IMR-90 (cell line): ENCODE data around the gene IL17A. TPM values are rescaled to one million over a fixed set of nuclear protein-coding genes. Genes with fewer than 3 reads are reported as not detected.

Experiments
- ATAC-seq: fragments of 200-7000 bp; cut with Tn5 transposase; 2 replicates; pipeline ENCODE4 v1.9.1; 2020; ENCODE audit warnings: low read depth, mild to moderate bottlenecking, moderate library complexity
- BruUV-seq: library from RNA; stranded (reverse); fragments of 400-500 nt; replicated peaks from 2 replicates; lab custom pipeline; 2021; lab: Mats Ljungman, UMichigan
- CTCF ChIA-PET: fragments of 300-600 bp; formaldehyde crosslinking; extraction: SDS; loops from one replicate; lab custom pipeline; 2021; ENCODE audit warnings: antibody characterized with exemption; lab: Yijun Ruan, JAX
- POLR2A ChIA-PET: fragments of 300-600 bp; sonication (Branson Sonifier 250); formaldehyde crosslinking; loops from one replicate; lab custom pipeline; 2022; ENCODE audit warnings: antibody characterized with exemption; ENCODE audit not compliant: unreplicated experiment; lab: Charles Lee
- DNase-seq: peaks from one replicate; pipeline ENCODE4 v3.0.0; 2013
- H2AFZ ChIP-seq: replicated peaks from 2 replicates; pipeline ENCODE3; 2013; ENCODE audit warnings: low read length, mild to moderate bottlenecking; ENCODE audit not compliant: poor library complexity
- H2AK5ac ChIP-seq: 2 replicates; pipeline ENCODE4 v1.6.1; 2013; ENCODE audit warnings: low read depth, low read length, inconsistent platforms
- H2AK9ac ChIP-seq: replicated peaks from 2 replicates; pipeline ENCODE3; 2013; ENCODE audit warnings: mild to moderate bottlenecking, low read depth, low read length, moderate library complexity; ENCODE audit not compliant: poor library complexity
- H2BK120ac ChIP-seq: 2 replicates; pipeline ENCODE4 v1.6.1; 2013; ENCODE audit warnings: low read depth, low read length, inconsistent platforms
- H2BK15ac ChIP-seq: 3 replicates; pipeline ENCODE4 v1.6.1; 2013; ENCODE audit warnings: low read depth, low read length, inconsistent platforms
- H2BK20ac ChIP-seq: 2 replicates; pipeline ENCODE4 v1.6.1; 2013; ENCODE audit warnings: low read depth, mild to moderate bottlenecking, inconsistent platforms, low read length, moderate library complexity
- H2BK5ac ChIP-seq: 2 replicates; pipeline ENCODE4 v1.6.1; 2013; ENCODE audit warnings: mild to moderate bottlenecking, low read depth, low read length, inconsistent platforms; ENCODE audit not compliant: poor library complexity, severe bottlenecking
- H3K14ac ChIP-seq: replicated peaks from 2 replicates; pipeline ENCODE4 v1.6.1; 2013; ENCODE audit warnings: low read depth, low read length, inconsistent platforms
- H3K18ac ChIP-seq: 2 replicates; pipeline ENCODE4 v1.6.1; 2013; ENCODE audit warnings: low read depth, low read length, control low read depth
- H3K23ac ChIP-seq: 2 replicates; pipeline ENCODE4 v1.6.1; 2013; ENCODE audit warnings: low read depth, low read length, inconsistent platforms
- H3K27ac ChIP-seq: 2 replicates; pipeline ENCODE4 v1.5.1; 2013; ENCODE audit warnings: mild to moderate bottlenecking, control low read depth, low read length; ENCODE audit not compliant: insufficient read depth
- H3K27me3 ChIP-seq: 2 replicates; pipeline ENCODE4 v1.6.1; 2013; ENCODE audit warnings: low read length; ENCODE audit not compliant: control insufficient read depth, insufficient read depth
- H3K36me3 ChIP-seq: 2 replicates; pipeline ENCODE4 v1.6.1; 2013; ENCODE audit warnings: low read length, mixed read lengths; ENCODE audit not compliant: control insufficient read depth, insufficient read depth
- H3K4ac ChIP-seq: 2 replicates; pipeline ENCODE4 v1.6.1; 2013; ENCODE audit warnings: low read depth, low read length, inconsistent platforms
- H3K4me1 ChIP-seq: 2 replicates; pipeline ENCODE4 v1.6.1; 2013; ENCODE audit warnings: low read length, mixed read lengths; ENCODE audit not compliant: control insufficient read depth, insufficient read depth
- H3K4me2 ChIP-seq: 2 replicates; pipeline ENCODE4 v1.6.1; 2013; ENCODE audit warnings: low read depth, mild to moderate bottlenecking, control low read depth, low read length, moderate library complexity
- H3K4me3 ChIP-seq: 2 replicates; pipeline ENCODE4 v1.5.1; 2013; ENCODE audit warnings: low read depth, mild to moderate bottlenecking, control low read depth, low read length, moderate library complexity; ENCODE audit not compliant: insufficient read depth
- H3K56ac ChIP-seq: 2 replicates; pipeline ENCODE4 v1.6.1; 2013; ENCODE audit warnings: low read length, inconsistent platforms; ENCODE audit not compliant: insufficient read depth; ENCODE audit errors: extremely low read depth
- H3K79me1 ChIP-seq, 2 experiments: 2 replicates each; pipeline ENCODE4 v1.6.1; 2013; ENCODE audit warnings: low read length in 2 of 2, inconsistent platforms in 1 of 2, low read depth in 1 of 2
- H3K9ac ChIP-seq: 2 replicates; pipeline ENCODE4 v1.6.1; 2013; ENCODE audit warnings: low read depth, low read length, control low read depth
- H3K9me1 ChIP-seq: 2 replicates; pipeline ENCODE4 v1.6.1; 2013; ENCODE audit warnings: low read length, inconsistent platforms; ENCODE audit not compliant: insufficient read depth
- H3K9me3 ChIP-seq: 2 replicates; pipeline ENCODE4 v1.6.1; 2013; ENCODE audit warnings: low read length; ENCODE audit not compliant: control insufficient read depth, insufficient read depth
- H4K20me1 ChIP-seq: 2 replicates; pipeline ENCODE4 v1.6.1; 2013; ENCODE audit warnings: low read length, inconsistent platforms; ENCODE audit not compliant: insufficient read depth
- H4K5ac ChIP-seq: 2 replicates; pipeline ENCODE4 v1.6.1; 2013; ENCODE audit warnings: mild to moderate bottlenecking, low read depth, low read length, control low read depth
- H4K8ac ChIP-seq, 2 experiments: 2 replicates each; pipeline ENCODE4 v1.6.1; 2013; ENCODE audit warnings: low read depth in 2 of 2, low read length in 2 of 2, control low read depth in 1 of 2, inconsistent platforms in 1 of 2
- H4K91ac ChIP-seq: 2 replicates; pipeline ENCODE4 v1.6.1; 2013; ENCODE audit warnings: low read depth, low read length, inconsistent platforms; ENCODE audit not compliant: insufficient read depth
- CHD1 ChIP-seq: IDR thresholded peaks from 2 replicates; pipeline ENCODE4 v1.6.1; 2012; ENCODE audit warnings: low read depth, low read length, improper control_type of control experiment
- ELK1 ChIP-seq: fragments of 150-350 bp; IDR thresholded peaks from 2 replicates; pipeline ENCODE4 v1.6.1; 2016; ENCODE audit warnings: low read depth, mild to moderate bottlenecking, low read length, moderate library complexity, borderline replicate concordance
- WGBS, 2 experiments: methylation state at CpG; one replicate each; pipeline versions ENCODE4 v1.1.5 to v1.1.7; 2013; ENCODE audit warnings: missing lambda C conversion rate in 2 of 2; ENCODE audit not compliant: insufficient read length in 1 of 2; ENCODE audit errors: extremely low coverage in 2 of 2; 5-methylcytosine and 5-hydroxymethylcytosine counted together
- dilution Hi-C: fragments of 300-500 bp; cut with HindIII; formaldehyde crosslinking; loops from one replicate; pipeline ENCODE4 v1.14.3; 2018; ENCODE audit warnings: low sequenced_read_pairs; ENCODE audit not compliant: unreplicated experiment
- in situ Hi-C: fragments of 300-500 bp; cut with MboI; formaldehyde crosslinking; loops from 3 replicates; pipeline ENCODE4 v1.14.3; 2019; ENCODE audit warnings: low sequenced_read_pairs, inconsistent platforms, mixed read lengths
- intact Hi-C: fragments of 100-400 bp; cut with micrococcal nuclease; formaldehyde crosslinking; loops from 2 replicates; pipeline ENCODE4 v1.10.0; 2022
- polyA plus RNA-seq, 3 experiments: library from polyadenylated mRNA; depleted of rRNA; stranded (reverse); fragments of >200 nt; gene quantifications; 2 replicates each; pipeline ENCODE4 v1.2.3, GENCODE V29; 2012; ENCODE audit warnings: low replicate concordance in 1 of 3
- total RNA-seq: library from RNA; depleted of rRNA; stranded (reverse); fragments of >200 nt; gene quantifications from 2 replicates; pipeline ENCODE4 v1.2.3, GENCODE V29; 2012

Gene IL17A
- total and polyA plus RNA-seq, 2 of the 4 experiments (the other 2 are of a cell fraction) = not detected

GRCh38 chr6:52227495-52227894 lies 41.3 kb downstream of the IL17A start:
- Histone ChIP-seq H2BK20ac (no peak overlapping the region), H3K27ac (no peak overlapping the region), H2AFZ (no peak overlapping the region), H3K9ac (no peak overlapping the region), H3K4me1 (no peaks in the 10 kb centered on the region), H3K79me1 (no peaks in the 10 kb centered on the region), H3K23ac (no peak overlapping the region), H3K27me3 (peaks cover 7% of the 10 kb centered on the region; the same call in 1 of the 2 replicates), H2AK5ac (no peak overlapping the region), H3K4ac (no peak overlapping the region), H3K4me2 (no peak overlapping the region), H3K9me1 (no peaks in the 10 kb centered on the region), H3K4me3 (no peak overlapping the region), H3K36me3 (no peaks in the 10 kb centered on the region), H4K8ac (no peak overlapping the region), H3K14ac (no peak overlapping the region), H4K20me1 (no peaks in the 10 kb centered on the region), H4K91ac (no peak overlapping the region), H2BK15ac (no peak overlapping the region), H2BK5ac (no peak overlapping the region), H3K9me3 (no peaks in the 10 kb centered on the region), H2BK120ac (no peak overlapping the region), H2AK9ac (no peak overlapping the region), H3K56ac (no peak overlapping the region), H4K5ac (no peak overlapping the region), H3K18ac (no peak overlapping the region)
- BruUV-seq = no TSS peak
- intact Hi-C loops = no loop called here
- POLR2A ChIA-PET = no interaction called here
- CTCF ChIA-PET = no interaction called here
- DNase-seq (peak; percentile 1), ATAC-seq (no peak)
- in situ Hi-C loops = no loop called here
- dilution Hi-C loops = no loop called here
- TF ChIP-seq ELK1 (no peak), CHD1 (no peak)
- no CpG with 5 or more reads among the region's 1 CpG for WGBS, 2 experiments
